HG03565 (cell line): Measurements from ENCODE around the gene DVL2.

Source experiments
- ATAC-seq: cut with Tn5 transposase; IDR thresholded peaks from one replicate; pipeline ENCODE4 v1.9.1; 2021; ENCODE audit warnings: mild to moderate bottlenecking, moderate library complexity; ENCODE audit not compliant: unreplicated experiment

DVL2 gene

GRCh38 chr17:7176107-7176840 lies 58.0 kb downstream of the DVL2 start:
- no peak for ATAC-seq
